SU-DHL-6 (cell line): Measurements from ENCODE around the gene NPFF.

Experiments
- CTCF ChIP-seq: fragments of 200-600 bp; sonication (generic); IDR thresholded peaks from one replicate; pipeline ENCODE4 v1.5.1; 2017; ENCODE audit warnings: antibody characterized with exemption, mild to moderate bottlenecking, low read length, moderate library complexity; ENCODE audit not compliant: insufficient read depth, poor library complexity, severe bottlenecking
- EZH2phosphoT487 ChIP-seq: fragments of 200-600 bp; sonication (generic), shearing (Covaris generic); conservative IDR thresholded peaks from 2 replicates; pipeline ENCODE4 v1.6.1; 2018; ENCODE audit warnings: mild to moderate bottlenecking, antibody characterized with exemption, low read length, moderate library complexity, mixed read lengths

- TF ChIP-seq CTCF (no peak), EZH2phosphoT487 (no peak)
Observed at GRCh38 chr12:53474077-53474476, 33.2 kb downstream of the NPFF start.
